ENCODE data around the gene PCDH12.

DNA sequence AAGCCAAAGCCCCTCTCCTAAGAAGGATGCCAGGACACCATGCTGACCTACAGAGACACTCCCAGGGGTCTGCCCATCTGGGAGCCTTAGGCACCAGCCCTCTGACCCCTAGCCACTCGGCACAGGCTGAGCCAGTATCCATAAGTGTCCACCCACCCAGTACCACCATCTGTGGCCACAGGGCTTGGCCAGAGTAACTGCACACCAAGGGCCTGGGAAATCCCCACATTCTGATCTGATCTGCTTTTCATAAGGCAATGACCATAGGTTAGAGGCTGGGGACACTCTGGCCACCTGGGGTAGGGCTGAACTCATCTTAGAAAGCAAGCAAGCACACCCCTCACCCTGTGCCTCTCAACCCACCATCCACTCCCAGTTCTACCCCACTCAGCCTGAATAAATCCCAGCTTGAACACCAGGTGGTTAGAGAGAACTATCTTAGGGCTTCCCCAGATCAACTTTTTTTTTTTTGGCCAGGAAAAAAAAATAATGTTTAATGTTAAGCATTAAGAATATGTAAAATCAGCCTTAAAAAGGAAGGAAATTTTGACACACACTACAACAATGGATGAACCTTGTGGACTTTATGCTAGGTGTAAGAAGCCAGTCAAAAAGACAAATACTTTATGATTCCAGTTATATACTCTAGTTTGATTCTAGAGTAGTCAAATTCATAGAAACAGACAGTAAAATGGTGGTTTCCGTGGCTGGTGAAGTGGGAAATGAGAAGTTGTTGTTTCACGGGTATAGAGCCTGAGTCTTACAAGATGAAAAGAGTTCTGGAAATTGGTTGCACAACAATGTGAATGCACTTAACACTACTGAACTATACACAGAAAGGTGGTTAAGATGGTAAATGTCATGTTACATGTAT, 48.6 kb upstream of the PCDH12 start:
- TF ChIP-seq POLR2A (IDR thresholded peaks at IDR 0.05) (no peak), EP300 (IDR thresholded peaks at IDR 0.05) (no peak)
- TF ChIP-seq, protein P1, sequence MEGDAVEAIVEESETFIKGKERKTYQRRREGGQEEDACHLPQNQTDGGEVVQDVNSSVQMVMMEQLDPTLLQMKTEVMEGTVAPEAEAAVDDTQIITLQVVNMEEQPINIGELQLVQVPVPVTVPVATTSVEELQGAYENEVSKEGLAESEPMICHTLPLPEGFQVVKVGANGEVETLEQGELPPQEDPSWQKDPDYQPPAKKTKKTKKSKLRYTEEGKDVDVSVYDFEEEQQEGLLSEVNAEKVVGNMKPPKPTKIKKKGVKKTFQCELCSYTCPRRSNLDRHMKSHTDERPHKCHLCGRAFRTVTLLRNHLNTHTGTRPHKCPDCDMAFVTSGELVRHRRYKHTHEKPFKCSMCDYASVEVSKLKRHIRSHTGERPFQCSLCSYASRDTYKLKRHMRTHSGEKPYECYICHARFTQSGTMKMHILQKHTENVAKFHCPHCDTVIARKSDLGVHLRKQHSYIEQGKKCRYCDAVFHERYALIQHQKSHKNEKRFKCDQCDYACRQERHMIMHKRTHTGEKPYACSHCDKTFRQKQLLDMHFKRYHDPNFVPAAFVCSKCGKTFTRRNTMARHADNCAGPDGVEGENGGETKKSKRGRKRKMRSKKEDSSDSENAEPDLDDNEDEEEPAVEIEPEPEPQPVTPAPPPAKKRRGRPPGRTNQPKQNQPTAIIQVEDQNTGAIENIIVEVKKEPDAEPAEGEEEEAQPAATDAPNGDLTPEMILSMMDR (IDR thresholded peaks at IDR 0.05), result no peak
